NCI-H2196 treated with DMSO at 0.1 percent for 48 hours (cell line): Measurements from ENCODE around the gene NHP2.

Experiments used
- DNase-seq: peaks from one replicate; lab custom pipeline; 2025; ENCODE audit not compliant: unreplicated experiment; lab: John Stamatoyannopoulos, UW

Gene NHP2

DNA sequence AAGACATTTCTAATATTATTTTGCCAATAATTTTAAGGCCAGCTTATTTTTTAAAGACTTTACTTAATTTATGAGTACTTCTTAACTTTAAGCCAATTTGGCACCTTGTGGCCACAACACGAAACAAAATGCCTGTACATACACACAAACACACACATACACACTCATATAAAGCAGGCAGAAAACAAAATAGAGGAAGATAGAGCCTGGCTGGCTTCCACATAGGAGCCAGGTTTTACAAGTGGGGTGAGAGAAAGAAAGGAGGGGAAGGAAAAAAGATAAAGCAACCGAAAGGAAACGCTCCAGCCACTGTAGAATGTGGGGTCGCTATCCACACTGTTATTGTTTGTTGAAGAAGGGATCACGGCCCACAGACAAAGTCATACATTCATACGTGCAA lies 23.1 kb upstream of the NHP2 start:
- DNase-seq: no peak

- no peak for DNase-seq
Measured at GRCh38 chr5:178174456-178174855, 20.8 kb upstream of the NHP2 start.

- no peak for DNase-seq
Measured at GRCh38 chr5:178170455-178170854, 16.8 kb upstream of the NHP2 start.

GRCh38 chr5:178165581-178165980 lies 11.9 kb upstream of the NHP2 start:
- no peak for DNase-seq

GRCh38 chr5:178163772-178164735 lies 10.4 kb upstream of the NHP2 start:
- peak; percentile 91 for DNase-seq

- DNase-seq: no peak
Measured at GRCh38 chr5:178162481-178162880, 8.8 kb upstream of the NHP2 start.

GRCh38 chr5:178160176-178160575 lies 6.5 kb upstream of the NHP2 start:
- no peak for DNase-seq

DNA sequence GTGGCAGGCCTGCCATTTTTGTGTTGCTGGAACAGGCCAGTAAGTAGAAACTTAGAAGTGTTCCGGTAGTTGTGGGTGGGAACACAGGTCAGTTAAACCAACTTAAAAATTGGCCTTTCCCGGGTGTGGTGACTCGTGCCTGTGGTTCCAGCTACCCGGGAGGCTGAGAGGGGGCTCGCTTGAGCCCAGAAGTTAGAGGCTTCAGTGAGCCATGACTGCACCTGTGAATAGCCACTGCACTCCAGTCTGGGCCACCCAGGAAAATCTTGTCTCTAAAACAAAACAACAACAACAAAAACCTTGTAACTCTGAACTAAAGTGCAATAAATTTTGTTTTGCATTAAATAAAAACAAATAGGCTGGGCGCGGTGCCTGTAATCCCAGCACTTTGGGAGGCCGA lies 1.4 kb upstream of the NHP2 start:
- DNase-seq: no peak

GRCh38 chr5:178152491-178153444 lies 917 bp downstream of the NHP2 start:
- DNase-seq: no peak

- DNase-seq: no peak
Measured at GRCh38 chr5:178150977-178151734, 2.5 kb downstream of the NHP2 start.

- no peak for DNase-seq
Measured at GRCh38 chr5:178149199-178149932, 4.3 kb downstream of the NHP2 start.

- DNase-seq: no peak
Measured at GRCh38 chr5:178147406-178147805, 6.3 kb downstream of the NHP2 start.

GRCh38 chr5:178145965-178146820 lies 7.5 kb downstream of the NHP2 start:
- peak; percentile 8 for DNase-seq

GRCh38 chr5:178143901-178144300 lies 9.8 kb downstream of the NHP2 start:
- DNase-seq: no peak

DNA sequence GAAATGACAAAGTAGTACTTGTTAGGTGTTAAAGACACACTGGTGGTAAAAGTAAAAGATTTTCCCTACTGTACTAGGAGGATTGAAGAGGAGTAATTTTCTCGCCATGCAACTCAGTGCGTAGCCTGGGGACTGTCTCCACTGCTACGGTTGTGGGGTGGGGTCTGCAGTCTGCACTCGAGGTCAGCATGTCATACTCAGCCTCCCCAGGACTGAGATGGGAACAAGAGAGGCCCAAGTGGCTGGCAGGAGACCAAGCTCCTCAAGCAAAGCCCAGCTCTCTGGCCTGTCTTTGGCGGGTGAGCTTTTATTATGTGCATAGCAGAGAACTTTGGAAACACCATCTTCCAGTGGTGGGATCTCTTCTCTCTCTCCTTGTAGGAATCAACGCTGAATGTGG lies 10.4 kb downstream of the NHP2 start:
- DNase-seq: no peak

- DNase-seq: no peak
Measured at GRCh38 chr5:178142642-178143041, 11.0 kb downstream of the NHP2 start.

GRCh38 chr5:178141550-178141949 lies 12.1 kb downstream of the NHP2 start:
- DNase-seq: no peak

- no peak for DNase-seq
Measured at GRCh38 chr5:178137991-178138390, 15.7 kb downstream of the NHP2 start.

DNA sequence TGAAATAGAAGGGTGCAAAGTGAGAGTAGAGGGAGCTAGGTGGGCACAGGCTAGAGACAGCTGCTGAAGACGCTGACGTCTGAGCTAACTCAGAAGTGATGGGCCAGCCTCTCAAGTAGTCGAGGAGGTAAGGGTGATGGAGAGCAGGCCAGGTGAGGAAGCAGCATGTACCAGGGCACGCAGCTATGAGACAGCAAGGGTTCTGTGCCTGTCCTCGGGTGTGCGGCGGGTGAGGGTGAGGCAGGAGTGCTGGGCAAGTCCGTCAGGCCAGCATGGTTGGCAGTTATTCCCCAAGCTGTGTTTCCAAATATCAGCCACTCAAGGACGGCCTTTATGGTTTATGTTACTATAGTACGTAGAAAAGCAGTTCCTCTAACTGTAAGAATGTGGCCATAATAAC lies 16.7 kb downstream of the NHP2 start:
- no peak for DNase-seq
